SK-N-SH treated with all-trans-retinoic acid at 6 μM for 48 hours (cell line): ENCODE data around the gene PON3.

Experiments
- CREB5 ChIP-seq: fragments of 250-450 bp; sonication (Bioruptor Pico); IDR thresholded peaks from 2 replicates; pipeline ENCODE4 v1.5.1; 2020; ENCODE audit warnings: low read depth, mild to moderate bottlenecking, moderate library complexity
- ZFP30 ChIP-seq: fragments of 450-650 bp; formaldehyde crosslinking; IDR thresholded peaks from 2 replicates; pipeline ENCODE4 v1.5.0; 2022; ENCODE audit warnings: mild to moderate bottlenecking, moderate library complexity

- TF ChIP-seq CREB5 (CRISPR knock-in tag) (no peak), ZFP30 (CRISPR knock-in tag) (no peak)
Measured at GRCh38 chr7:95412075-95412474, 15.9 kb upstream of the PON3 start.
